ENCODE measurements around the gene RUNX2. TPM values are rescaled to one million over a fixed set of nuclear protein-coding genes. Genes with fewer than 3 reads are reported as not detected.
"Not testable (repeated sequence)": the region's sequence is repeated elsewhere in the genome, so short reads cannot be mapped to it uniquely, and the experiment has no call there.

Gene RUNX2
- total RNA-seq, 4 donors from 2014 or later, result 1.4 to 40.4 (median 5.1) TPM

DNA sequence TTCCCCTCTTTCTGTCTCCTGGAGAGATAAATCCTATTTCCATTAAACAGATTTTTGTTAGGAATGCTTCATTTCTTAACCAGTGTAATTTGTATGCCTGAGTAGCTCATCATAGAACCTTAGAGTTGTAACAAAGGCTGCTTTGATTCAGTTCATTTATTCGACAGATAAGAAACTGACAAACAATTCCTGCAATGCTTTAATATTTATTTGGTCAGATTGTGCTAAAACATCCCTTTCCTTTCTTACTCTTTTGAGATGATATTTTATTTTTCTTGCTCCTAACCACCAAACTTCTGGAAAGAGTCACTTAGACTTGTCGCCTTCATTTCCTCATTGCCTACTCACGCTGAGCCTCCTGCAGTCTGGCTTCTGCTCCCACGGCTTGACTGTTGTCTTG is 138.6 kb downstream of the RUNX2 start:
- Histone ChIP-seq H3K27ac (no peak overlapping the region), H3K36me3 (no peaks in the 10 kb centered on the region), H3K4me1 (no peaks in the 10 kb centered on the region), H3K9me3 (no peaks in the 10 kb centered on the region), H3K27me3 (no peaks in the 10 kb centered on the region), H3K4me3 (no peak overlapping the region)
- TF ChIP-seq, protein P1, sequence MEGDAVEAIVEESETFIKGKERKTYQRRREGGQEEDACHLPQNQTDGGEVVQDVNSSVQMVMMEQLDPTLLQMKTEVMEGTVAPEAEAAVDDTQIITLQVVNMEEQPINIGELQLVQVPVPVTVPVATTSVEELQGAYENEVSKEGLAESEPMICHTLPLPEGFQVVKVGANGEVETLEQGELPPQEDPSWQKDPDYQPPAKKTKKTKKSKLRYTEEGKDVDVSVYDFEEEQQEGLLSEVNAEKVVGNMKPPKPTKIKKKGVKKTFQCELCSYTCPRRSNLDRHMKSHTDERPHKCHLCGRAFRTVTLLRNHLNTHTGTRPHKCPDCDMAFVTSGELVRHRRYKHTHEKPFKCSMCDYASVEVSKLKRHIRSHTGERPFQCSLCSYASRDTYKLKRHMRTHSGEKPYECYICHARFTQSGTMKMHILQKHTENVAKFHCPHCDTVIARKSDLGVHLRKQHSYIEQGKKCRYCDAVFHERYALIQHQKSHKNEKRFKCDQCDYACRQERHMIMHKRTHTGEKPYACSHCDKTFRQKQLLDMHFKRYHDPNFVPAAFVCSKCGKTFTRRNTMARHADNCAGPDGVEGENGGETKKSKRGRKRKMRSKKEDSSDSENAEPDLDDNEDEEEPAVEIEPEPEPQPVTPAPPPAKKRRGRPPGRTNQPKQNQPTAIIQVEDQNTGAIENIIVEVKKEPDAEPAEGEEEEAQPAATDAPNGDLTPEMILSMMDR (IDR thresholded peaks at IDR 0.05), result no peak
- TF ChIP-seq POLR2A (IDR thresholded peaks at IDR 0.05), result no peak
- DNase-seq, result no peak

DNA sequence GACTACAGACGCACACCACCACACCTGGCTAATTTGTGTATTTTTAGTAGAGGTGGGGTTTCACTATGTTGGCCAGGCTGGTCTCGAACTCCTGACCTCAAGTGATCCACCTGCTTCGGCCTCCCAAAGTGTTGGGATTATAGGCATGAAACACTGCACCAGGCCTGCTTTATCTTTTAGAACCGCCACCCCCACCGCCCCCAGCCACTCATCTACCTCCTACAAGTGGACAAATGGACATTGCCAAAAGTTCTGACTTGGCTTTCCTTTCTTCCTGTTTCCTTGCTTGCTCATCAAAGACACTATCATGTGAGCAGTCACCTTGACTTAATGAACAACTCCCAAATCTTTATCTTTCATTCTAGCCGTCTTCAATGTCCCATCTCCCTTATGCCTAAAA is 139.3 kb downstream of the RUNX2 start:
- not testable (repeated sequence) for H3K9me3 ChIP-seq, H3K27me3 ChIP-seq, H3K27ac ChIP-seq, H3K4me1 ChIP-seq, H3K4me3 ChIP-seq, DNase-seq, H3K36me3 ChIP-seq

DNA sequence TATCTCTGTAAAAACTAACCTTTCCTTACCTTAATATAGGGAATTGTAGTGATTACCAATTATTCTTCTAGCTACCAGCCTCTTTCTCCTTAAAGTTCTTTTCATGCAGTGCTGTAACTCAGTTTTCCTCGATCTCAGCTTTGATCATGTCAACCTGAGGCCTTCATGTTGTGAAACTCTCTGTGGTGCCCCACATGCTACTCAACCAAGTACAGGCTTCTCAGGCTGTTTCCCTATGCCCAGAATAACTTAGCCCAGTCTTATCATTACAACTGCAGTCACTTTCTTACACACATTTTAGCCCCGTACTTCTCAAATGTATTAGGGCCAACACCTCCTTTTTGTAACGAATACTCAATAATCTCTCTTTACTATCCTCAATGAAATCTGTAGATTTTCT is 139.7 kb downstream of the RUNX2 start:
- H3K36me3 ChIP-seq, result no peaks in the 10 kb centered on the region
- H3K4me1 ChIP-seq, result no peaks in the 10 kb centered on the region
- H3K27me3 ChIP-seq, result no peaks in the 10 kb centered on the region
- DNase-seq, result no peak
- H3K9me3 ChIP-seq, result no peaks in the 10 kb centered on the region
- no peak overlapping the region for H3K27ac ChIP-seq
- TF ChIP-seq POLR2A (IDR thresholded peaks at IDR 0.05), result no peak
- TF ChIP-seq, protein P1 (IDR thresholded peaks at IDR 0.05), result no peak
- no peak overlapping the region for H3K4me3 ChIP-seq

DNA sequence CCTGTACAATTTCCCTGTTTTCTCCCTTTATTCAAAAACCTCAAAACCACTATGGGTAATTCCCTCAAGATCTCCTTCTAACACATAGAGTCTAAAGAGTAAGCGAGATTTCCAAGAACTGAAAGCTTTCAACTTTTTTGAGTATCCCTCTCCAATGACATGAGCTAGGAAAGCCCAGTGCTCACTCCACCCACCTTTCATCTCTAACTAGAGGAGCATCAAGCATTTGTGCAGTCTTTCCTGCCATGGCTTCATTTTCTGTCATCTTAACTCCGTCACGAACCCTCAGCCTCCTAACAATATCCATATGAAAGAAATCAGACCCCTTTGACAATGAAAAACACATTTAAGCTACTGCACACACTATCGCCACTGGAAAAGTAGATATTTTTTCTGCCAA is 141.5 kb downstream of the RUNX2 start:
- DNase-seq, result no peak
- H3K36me3 ChIP-seq, result no peaks in the 10 kb centered on the region
- TF ChIP-seq, protein P1 (IDR thresholded peaks at IDR 0.05), result no peak
- no peak for TF ChIP-seq POLR2A (IDR thresholded peaks at IDR 0.05)
- no peaks in the 10 kb centered on the region for H3K9me3 ChIP-seq
- H3K27me3 ChIP-seq, result no peaks in the 10 kb centered on the region
- H3K4me3 ChIP-seq, result no peak overlapping the region
- no peaks in the 10 kb centered on the region for H3K4me1 ChIP-seq
- no peak overlapping the region for H3K27ac ChIP-seq

DNA sequence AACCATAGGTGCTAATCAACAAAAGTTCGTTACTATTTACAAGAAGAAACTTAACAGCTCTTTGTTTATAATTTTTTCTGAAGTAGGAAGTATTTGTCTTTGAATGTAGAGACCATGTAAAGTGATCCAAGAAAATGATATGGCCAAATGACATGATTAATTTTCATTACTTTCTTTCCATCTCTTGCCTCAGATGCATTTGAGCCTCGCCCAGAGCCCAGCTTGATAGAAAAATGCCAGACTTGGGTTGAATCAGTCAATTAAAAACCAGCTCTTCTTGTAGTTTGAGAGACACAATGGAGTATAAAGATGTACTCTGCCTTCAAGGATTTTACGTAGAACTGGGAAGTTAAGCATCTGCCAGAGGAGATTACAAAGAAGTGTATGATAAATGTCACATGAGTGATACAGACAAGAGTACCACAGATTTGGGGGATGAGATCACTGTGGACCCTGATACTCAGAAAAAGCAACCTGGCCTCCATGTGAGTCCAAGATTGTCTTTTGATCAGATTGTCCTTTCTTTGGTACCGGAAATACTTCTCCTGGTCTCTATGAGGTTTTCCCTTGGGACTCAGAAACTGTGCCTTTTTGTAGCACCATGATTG is 142.1 kb downstream of the RUNX2 start:
- DNase-seq, result no peak
- H3K4me1 ChIP-seq, result no peaks in the 10 kb centered on the region
- TF ChIP-seq POLR2A (IDR thresholded peaks at IDR 0.05), result no peak
- TF ChIP-seq, protein P1 (IDR thresholded peaks at IDR 0.05), result no peak
- no peak overlapping the region for H3K27ac ChIP-seq
- no peak overlapping the region for H3K4me3 ChIP-seq
- no peaks in the 10 kb centered on the region for H3K27me3 ChIP-seq
- no peaks in the 10 kb centered on the region for H3K9me3 ChIP-seq
- H3K36me3 ChIP-seq, result no peaks in the 10 kb centered on the region

DNA sequence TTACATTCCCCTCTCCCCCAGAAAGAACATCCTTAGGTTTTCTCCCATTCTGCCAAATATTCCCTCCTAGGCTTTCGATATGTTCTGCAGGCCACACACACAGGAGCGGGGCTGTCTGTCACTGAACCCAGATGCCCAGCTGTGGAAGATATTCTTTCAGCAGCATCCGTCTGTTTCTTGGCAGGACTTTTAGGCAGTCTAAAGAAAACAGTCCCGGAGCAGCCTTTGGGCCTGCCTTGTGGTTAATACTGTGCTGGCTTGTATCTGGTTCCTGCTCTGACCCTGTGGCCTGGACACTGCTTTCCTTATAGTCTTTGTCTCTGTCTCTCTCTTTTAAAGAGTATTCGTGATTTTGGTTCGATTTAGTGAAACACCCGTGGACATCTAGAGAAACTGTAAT is 144.3 kb downstream of the RUNX2 start:
- peak overlapping the region in 1 of 4 donors; percentile 10 for H3K27ac ChIP-seq
- DNase-seq, result no peak
- TF ChIP-seq POLR2A (IDR thresholded peaks at IDR 0.05), result no peak
- TF ChIP-seq, protein P1 (IDR thresholded peaks at IDR 0.05), result no peak

More for the DNA sequence above, 144.3 kb downstream of the RUNX2 start:
- Histone ChIP-seq H3K9me3 (no peaks in the 10 kb centered on the region), H3K4me3 (no peak overlapping the region), H3K36me3 (no peaks in the 10 kb centered on the region), H3K4me1 (no peaks in the 10 kb centered on the region), H3K27me3 (no peaks in the 10 kb centered on the region)

Data from Peyer's patch (tissue), 4 donors.